HL-60/S4 treated with phorbol 12-myristate 13-acetate at 8.2 ng/mL for 4 days and 3 days (cell line): ENCODE results near the gene LRRN2.
"Not testable (repeated sequence)": the region's sequence is repeated elsewhere in the genome, so short reads cannot be mapped to it uniquely, and the experiment has no call there.

Experiments used
- in situ Hi-C: fragments of 300-500 bp; cut with MboI; formaldehyde crosslinking; loops from 2 replicates; pipeline ENCODE4 v1.15.0; 2022; ENCODE audit warnings: low sequenced_read_pairs

LRRN2 gene

DNA sequence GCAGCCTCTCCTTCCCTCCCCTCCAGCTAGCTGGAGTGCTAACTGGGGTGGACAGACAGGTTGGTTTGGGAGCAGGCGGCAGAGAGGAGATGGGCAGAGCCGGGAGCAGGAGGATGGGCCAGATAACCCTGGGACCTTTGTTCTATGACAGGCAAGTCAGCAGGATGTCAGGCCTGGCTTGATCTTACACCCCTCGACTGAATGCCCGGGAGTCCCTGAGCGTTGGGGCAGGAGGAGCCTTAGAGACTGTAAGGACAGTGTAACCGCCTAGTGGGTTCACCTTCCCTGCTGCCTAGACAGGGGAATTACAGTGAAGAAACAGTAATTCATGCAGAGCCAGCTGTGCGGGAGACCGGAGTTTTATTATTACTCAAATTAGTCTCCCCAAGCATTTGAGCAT, 109.1 kb downstream of the LRRN2 start:
- in situ Hi-C loops, result no loop called here

DNA sequence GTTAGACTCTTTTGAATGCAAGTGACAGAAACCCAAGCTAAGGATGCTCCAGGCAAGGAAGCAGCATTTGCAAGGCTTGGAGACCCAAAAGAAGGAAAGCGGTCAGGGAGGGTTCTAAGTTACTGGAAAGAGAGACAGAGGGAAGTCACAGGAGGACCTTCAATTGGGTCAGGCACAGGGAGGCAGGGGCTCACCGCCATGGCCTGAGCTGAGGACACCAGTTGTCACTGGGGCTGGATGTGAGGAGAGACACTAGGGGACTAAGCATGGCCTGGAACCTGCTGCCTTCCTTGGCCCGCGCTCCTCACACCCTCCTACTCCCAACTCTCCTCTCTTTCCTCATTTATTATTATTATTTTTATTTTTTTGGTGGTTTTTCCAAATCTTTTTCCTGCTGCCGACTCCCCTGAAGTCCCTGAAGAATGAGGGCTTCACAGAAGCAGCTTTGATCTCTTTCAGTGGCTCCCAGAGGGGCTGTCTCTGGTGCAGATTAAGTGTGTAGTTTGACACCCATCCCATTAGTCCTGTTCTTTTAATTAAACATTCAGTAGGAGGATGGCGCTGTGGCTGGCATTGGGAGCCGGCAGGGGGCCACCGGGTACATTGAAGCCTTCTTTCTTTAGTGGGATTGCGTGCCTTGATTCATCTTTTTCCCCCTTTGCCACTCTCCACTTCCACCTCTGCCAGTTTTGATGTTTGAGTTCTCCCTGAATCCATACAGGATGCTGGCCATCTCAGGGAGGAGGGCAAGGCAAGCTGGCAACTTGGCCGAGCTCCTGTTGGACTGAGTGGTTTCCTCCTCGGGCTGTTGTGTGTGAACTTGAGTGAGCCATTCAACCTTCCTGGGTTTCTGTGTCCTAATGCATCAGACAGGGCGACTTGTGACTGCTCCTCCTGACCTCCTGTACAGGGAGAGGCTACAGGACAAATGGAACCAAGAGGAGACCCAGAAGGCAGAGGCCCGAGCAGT, 110.0 kb downstream of the LRRN2 start:
- in situ Hi-C loops, result no loop called here

DNA sequence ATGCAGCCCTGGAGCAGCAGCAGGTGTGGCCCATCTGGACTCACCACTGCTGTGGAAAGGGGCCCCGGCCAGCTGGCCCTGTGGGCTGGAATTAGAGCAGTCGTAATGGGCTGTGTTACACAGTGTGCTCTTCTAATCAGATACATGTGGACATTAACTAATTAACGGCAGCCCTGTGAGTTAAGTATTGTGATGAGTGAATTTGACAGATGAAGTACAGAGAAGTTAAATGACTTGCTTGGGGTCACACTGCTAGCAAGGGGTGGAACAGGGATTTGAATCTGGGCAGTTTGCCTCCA, 110.7 kb downstream of the LRRN2 start:
- in situ Hi-C loops, result no loop called here

DNA sequence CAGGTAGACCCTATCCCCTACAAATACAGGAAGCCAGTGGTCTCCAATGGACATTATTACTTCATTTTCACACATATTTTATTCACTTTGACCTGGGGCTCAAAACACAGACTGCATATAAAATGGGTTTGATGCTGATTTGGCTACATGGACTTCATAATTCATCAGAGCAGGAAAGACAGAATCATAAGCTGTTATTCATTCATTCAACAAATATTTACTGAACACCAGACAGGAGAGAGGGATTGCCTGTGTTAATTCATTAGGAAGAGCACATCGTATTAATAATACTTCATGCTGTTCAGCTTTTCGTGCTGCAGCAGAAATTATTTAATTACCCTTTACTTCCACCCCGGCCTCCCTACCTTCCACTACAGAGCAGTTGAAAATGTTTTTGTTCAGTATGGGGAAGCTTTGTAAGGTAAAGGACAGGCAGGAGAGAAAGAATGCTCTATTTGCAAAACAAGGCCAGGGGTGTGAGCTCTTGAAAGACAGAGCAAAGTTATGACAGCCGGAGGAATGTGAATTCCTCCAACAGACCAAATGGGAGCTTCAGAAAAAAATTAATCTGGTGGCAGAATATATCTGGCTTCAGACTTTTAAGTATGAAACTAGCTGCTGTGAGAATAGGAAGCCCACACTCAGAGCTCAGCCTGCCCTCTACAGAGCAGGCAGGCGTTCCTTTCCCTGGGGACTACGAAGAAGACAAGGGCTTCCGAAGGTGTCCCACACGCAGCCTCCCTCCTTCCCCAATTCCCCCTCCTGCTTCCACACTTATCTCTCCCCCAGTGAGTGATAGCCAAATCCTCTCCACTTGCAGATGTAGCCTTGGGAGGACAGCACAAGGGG, 111.3 kb downstream of the LRRN2 start:
- in situ Hi-C loops, result no loop called here

DNA sequence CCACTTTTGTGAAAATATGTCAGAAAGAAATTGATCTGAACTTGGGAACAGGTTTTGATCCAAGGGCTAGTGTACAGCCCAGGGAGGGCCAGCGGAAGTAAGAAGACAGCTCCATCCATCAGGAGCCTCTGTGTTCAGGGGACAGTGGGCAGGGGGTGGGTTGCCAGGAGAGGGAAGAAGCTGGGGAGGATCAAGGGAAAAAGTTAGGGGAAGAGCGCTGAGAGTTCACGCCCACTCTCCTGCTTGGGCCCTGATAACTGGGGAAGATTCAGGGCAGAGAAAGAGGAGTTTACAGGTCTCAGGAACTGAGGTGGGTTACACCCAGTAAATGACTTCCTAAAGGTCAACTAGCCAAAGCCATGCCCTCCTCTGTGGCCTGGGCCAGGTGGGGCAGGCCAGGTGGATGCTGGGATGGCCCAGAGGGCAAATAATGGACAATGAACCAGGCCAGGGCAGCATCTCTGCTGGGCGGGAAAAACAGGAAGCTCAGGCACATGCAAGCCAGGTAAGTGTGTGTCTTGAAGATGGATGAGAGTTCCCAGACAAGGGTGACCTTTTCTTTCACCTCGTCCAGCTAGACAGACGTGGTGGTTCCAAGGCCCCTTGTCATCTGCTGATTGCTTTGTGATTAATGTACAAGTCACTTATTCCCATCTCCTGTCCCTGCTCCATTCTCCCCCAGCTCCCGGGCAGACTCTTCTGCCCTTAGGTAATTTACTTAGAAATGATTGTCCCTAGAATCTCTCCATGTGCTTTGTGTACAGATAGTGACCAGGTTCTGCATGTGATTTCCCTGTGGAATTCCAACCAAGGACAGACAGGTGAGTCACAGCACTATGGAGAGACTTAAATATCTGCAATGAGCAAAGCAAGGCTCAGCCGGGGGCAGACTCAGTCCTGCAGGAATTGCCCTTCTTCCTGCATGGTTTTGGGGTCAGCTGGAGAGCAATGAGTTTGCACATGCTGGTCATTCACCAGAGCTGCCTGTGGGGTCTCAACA, 112.3 kb downstream of the LRRN2 start:
- in situ Hi-C loops, result no loop called here

DNA sequence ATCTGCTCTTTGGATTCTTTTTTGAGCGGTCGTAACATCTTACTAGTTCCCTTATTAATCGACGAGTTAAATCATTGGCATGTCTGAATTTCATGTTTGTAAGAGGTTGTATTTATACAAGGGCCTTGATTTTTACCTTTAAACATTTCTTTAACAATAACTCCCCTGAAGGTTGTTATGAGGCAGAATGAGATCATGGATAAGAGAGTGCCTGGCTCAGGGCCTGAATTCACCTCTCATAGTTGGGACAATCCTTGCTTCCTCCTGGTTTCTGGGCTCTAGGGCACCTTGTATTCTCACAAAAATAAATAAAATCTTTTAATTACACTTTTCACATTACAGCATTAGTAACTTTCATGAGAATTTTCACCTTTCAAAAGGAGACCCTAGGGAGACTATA, 113.9 kb downstream of the LRRN2 start:
- in situ Hi-C loops, result no loop called here

DNA sequence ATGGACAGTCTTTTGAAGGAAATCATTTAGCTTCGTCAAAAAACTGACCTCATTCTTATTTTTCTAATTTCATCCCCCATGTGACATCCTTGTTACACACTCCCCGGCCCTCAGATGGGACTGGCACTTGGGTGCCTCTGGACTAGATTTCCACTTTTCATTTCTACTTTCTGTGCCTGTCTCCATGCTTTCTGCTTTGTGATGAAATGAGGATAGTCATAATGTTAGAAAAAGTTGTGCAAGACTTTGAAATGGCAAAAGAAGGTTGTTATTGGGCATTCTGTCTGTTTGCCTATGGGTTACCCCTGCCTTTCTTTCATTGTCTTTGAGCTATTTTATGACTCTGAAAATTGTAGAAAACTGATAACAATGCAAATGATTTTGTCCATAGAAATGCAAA, 114.4 kb downstream of the LRRN2 start:
- in situ Hi-C loops, result no loop called here

DNA sequence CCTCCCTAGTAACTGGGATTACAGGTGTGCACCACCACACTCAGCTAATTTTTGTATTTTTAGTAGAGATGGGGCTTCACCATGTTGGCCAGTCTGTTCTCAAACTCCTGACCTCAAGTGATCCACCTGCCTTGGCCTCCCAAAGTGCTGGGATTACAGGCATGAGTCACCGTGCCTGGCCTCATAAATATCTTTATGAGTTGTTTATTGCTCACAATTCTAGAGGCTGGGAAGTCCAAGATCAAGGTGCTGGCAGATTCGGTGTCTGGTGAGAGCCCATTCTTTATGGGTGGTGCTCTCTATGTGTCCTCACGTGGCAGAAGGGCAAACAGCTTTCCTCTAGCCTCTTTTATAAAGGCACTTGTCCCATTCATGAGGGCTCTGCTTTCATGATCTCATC, 115.5 kb downstream of the LRRN2 start:
- in situ Hi-C loops, result not testable (repeated sequence)

DNA sequence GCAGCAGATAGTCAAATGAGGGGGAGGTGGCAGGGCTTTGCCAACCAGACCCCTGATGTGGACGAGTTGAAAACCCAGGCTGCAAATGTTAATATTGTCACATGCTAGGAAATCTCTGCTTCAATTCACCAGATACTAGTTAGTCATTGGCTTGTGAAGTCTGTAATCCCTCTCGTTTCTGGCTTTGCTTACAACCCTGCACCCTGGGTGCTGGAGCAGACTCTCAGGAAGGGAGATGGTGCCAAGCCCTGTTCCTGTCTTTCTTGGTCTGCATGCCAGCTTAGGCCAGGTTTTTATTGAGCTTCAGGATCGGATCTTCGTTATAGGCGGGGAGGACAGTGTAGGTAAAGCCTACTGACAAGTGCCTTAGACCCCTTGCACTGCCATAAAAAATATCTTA, 116.1 kb downstream of the LRRN2 start:
- in situ Hi-C loops, result loop anchor here (10.0 kb wide), 1 partner anchor 205 kb away; no protein-coding TSS in a partner anchor

DNA sequence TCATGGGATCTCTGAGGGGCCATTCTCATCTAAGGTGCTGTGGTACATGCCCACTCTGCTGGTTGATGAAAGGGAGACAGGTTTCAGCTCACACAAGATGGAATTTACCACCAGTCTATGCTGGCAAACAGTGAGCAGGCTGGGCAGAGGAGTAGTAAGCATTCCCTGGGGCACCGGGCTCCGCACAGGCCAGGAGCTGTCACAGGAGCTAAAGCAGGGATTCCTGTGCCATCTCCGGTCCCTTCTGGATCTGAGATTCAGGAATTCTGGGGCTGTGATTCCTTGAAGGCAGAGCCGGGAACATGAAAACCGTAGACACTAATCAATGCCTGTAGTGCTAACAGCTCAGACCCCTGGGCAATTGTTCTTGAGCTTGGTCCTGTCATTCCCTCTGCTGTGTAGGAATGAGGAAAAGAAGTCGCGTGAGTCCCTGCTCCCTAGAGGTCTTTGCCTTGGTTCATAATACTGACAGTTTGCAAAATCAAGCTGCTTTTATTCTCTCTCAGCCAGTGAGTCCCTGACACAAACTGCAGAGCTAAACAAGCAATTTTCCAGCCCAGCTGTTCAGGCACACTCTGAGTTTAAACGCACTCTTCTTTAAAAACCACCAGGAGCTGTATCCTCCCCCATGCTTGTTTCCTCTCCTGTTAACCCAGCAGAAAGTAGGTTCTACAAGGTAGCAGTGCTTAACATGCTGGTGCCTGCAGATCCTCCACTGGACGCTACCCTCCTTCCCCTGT, 116.8 kb downstream of the LRRN2 start:
- in situ Hi-C loops, result loop anchor here (10.0 kb wide), 1 partner anchor 206 kb away; no protein-coding TSS in a partner anchor
